Measurements from ENCODE around the gene EPB41L1.

- TF ChIP-seq CTCF (IDR thresholded peaks at IDR 0.05): no peak
- TF ChIP-seq POLR2A (IDR thresholded peaks at IDR 0.05): no peak
Observed at GRCh38 chr20:36251426-36251825, 96.9 kb downstream of the EPB41L1 start.
